Gastroesophageal sphincter (tissue), 3 donors: Measurements from ENCODE around the gene MLN.

Experiments used
- EP300 ChIP-seq: sonication (generic); formaldehyde crosslinking; IDR thresholded peaks from one replicate; pipeline ENCODE4 v1.6.1; 2017; ENCODE audit warnings: antibody characterized with exemption, mild to moderate bottlenecking
- POLR2A ChIP-seq, 2 donors: fragments of 450-650 bp; IDR thresholded peaks; one replicate each; pipeline ENCODE4 v1.6.1; 2017; ENCODE audit warnings: antibody characterized with exemption in 2 of 2, mild to moderate bottlenecking in 2 of 2, moderate library complexity in 1 of 2
- POLR2AphosphoS5 ChIP-seq: sonication (generic); formaldehyde crosslinking; IDR thresholded peaks from one replicate; pipeline ENCODE4 v1.6.1; 2017; ENCODE audit warnings: antibody characterized with exemption
- TF ChIP-seq, protein P1 (sequence below), 4 experiments: fragments of 200-600 bp in 2 of 4; fragments of 450-650 bp in 2 of 4; sonication (generic) in 1 of 4; IDR thresholded peaks; one replicate each; pipeline ENCODE4 v1.5.1; 2017 to 2019; ENCODE audit warnings: antibody characterized with exemption in 4 of 4, mild to moderate bottlenecking in 2 of 4, moderate library complexity in 2 of 4

DNA sequence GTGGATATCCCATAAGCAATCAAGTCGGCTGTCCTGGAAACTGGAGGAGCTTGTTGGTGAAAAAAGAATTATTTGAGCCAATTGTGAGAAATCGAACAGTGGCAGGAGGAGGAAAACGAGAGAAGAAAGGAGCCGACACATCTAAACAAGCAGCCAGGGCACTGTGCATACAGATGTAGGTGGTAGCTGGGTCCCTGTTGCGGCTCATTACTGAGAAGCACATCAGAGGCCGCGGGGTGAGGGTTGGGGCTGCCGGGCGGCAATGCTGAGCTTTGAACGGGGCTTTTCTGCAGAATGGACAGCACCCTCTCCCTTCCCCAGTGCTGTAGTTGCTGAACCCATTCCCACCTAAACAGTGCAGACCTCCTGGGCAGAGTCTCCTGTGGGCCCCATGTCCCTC, 10.8 kb downstream of the MLN start:
- TF ChIP-seq, protein P1, sequence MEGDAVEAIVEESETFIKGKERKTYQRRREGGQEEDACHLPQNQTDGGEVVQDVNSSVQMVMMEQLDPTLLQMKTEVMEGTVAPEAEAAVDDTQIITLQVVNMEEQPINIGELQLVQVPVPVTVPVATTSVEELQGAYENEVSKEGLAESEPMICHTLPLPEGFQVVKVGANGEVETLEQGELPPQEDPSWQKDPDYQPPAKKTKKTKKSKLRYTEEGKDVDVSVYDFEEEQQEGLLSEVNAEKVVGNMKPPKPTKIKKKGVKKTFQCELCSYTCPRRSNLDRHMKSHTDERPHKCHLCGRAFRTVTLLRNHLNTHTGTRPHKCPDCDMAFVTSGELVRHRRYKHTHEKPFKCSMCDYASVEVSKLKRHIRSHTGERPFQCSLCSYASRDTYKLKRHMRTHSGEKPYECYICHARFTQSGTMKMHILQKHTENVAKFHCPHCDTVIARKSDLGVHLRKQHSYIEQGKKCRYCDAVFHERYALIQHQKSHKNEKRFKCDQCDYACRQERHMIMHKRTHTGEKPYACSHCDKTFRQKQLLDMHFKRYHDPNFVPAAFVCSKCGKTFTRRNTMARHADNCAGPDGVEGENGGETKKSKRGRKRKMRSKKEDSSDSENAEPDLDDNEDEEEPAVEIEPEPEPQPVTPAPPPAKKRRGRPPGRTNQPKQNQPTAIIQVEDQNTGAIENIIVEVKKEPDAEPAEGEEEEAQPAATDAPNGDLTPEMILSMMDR (IDR thresholded peaks at IDR 0.05), result no peak
- TF ChIP-seq POLR2AphosphoS5 (no peak), POLR2A (IDR thresholded peaks at IDR 0.05) (no peak), EP300 (no peak)
